ENCODE results near the gene RIOK2.
"Not testable (repeated sequence)": the region's sequence is repeated elsewhere in the genome, so short reads cannot be mapped to it uniquely, and the experiment has no call there.

RIOK2 gene

GRCh38 chr5:97183100-97183929 is at the start of gene RIOK2:
TSS of gene RIOK2 (minus strand) at chr5:97183247. CDS start at chr5:97183191, 56 bp downstream.
- DNase-seq (ENCODE audit: low spot score), result peak; percentile 91

DNA sequence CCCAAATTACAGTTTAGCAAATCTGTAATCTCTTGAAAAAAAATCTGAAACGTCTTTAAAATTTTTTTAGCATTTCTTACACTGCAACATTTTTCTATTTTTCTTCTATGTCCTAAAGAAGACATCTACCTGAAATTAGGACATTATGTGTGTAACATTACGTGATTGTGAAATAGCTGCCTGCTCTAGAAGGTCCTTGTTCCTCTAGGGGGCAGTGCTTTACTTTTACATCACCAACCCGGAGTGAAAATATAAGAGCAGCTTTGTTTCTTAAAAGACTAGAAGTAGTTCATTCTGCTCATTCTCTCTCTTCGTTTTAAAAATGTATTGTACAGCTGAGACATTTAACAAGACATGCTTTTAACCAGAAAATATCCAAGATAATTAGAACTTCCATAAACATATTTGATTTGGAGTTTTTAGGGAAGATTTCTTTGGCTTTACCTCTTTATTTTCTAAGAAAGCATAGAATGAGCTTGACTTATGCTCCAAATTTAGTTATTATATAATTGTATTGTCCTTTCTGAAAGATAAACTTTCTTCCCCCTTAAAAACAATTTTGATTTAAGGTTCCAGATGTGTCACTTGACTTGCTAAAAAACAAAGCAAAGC is 48.1 kb upstream of the RIOK2 start:
- peak; percentile 76 for DNase-seq (ENCODE audit: low spot score)

DNA sequence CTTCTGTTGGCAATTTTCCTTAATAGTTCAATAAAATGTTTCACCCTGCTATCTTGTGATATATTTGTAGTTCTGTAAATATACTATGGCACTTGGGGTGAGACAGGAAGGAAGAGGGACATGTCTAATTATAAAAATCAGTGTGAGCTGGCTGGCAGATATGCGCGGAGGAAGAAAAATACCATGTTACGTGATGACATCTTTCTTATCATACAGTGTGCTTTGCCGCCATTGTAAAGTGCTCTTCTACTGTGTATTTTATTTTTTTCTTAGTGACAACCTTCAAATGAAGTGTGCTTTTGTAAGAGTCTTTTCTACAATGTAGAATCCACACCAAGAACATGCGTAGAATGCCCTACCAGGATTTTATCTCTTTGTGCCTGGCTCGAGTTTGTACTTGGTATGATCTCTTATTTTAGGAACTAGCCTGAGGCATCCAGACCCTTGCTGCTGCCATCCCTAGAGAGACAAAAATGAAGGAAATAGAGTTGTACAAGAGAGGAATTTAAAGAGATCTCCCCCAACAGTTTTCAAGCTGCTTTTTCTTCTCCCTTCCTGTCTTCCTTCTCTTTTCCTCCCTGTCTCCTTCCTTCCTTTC is 46.7 kb upstream of the RIOK2 start:
- DNase-seq (ENCODE audit: low spot score), result no peak

DNA sequence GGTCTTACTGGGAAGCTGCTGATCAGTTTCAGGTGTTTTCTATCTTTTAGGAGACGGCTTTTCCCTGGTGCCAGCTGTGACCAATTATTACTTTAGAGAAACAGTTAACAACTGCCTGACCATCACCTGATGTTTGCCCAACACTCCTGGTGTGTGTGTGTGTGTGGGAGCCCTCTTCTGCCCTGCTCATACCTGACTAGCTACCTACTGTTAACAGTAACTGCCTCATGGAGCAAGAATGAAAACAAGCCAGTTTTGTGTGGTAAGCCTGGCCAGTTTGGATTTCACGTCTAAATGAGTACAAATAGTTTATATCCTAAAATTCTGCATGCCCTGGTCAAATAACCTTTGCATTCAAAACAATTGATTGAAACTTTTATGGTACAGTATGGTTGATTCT is 46.1 kb upstream of the RIOK2 start:
- no peak for DNase-seq (ENCODE audit: low spot score)

DNA sequence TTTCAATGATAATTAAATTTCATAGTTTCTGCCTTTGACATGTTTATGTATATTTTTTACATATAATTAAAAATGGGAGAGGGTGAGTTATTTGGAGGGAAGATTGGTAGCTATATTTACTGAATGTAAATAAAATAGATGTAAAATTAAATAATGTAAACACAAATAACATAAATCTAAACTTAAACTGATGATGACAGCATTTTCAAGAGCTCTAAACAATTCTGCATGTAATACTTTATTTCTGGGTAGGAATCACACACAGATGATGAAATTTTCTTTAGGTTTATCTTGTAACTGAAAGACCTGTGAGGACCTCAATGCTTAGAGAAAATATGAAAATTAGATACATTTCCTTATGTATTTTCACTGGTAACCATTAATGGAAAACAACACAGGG is 42.2 kb upstream of the RIOK2 start:
- no peak for DNase-seq (ENCODE audit: low spot score)

DNA sequence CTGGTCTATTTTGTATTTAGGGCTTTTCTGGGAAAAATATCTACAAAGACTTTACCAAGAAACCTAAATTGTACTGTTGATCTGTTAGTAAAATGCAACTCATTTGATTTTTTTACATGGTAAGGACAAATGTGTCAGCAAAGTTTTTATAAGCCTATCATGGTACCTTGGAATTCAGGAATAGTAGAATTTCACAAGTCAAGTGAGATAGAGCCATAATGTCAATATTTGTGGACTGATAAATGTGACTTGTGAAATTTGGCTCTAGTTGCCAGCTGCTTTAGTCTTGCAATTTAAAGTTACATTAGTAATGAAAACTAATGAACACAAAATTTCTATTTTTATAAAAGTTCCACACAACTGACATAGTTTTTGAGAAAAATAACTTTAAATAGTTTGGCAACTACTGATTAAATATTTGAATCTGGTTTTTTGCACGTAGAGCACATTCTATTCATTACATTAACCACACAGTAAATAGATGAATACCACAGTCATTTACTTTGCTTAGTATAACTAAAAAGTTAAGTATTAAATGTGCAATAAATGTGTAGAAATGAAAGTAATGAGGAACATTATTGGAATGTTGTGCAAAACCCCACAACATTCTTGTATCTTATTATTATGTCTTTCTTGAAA is 41.2 kb upstream of the RIOK2 start:
- peak; percentile 34 for DNase-seq (ENCODE audit: low spot score)

- DNase-seq (ENCODE audit: low spot score), result no peak
Measured at GRCh38 chr5:97223596-97223995, 40.5 kb upstream of the RIOK2 start.

DNA sequence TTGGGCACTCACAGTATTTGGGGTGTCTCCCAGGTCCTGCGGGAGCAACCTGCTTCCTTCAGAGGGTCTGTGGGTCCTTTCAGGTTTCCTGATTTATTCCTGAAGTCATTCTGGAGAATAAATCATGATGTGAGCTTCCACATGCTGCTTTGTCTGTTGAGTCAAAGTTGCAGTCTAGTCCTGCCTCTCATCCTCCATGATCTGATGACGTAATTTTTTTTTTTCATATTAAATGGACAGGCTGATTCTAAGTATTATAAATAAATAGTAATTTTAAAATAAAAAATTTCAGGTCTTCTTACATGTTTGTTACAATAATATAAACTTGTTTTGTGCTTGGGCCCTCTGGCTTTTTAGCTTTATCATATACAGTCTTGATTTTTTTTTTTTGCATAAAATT is 26.3 kb upstream of the RIOK2 start:
- no peak for DNase-seq (ENCODE audit: low spot score)

- DNase-seq (ENCODE audit: low spot score), result no peak
Measured at GRCh38 chr5:97208714-97209113, 25.7 kb upstream of the RIOK2 start.

- DNase-seq (ENCODE audit: low spot score), result no peak
Measured at GRCh38 chr5:97208184-97208713, 25.2 kb upstream of the RIOK2 start.

DNA sequence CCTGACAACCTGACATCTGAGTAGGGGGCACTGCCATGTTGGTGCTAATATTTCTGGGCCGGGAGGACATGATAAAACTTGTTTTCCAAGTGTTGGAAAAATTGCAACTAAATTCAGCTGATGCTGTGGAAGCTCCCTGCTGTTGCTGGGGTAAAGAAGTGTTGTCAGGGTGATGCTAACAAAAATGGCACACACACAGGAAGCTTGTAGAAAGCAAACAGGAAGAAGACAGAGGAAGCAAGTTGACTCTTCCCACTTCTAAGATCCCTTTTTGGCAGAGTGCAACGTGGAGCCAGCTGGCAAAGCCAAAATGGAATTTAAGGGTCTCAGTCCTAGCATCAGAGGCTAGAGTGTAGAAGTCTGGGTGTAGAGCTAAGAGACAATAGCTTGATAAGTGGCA is 11.3 kb upstream of the RIOK2 start:
- DNase-seq (ENCODE audit: low spot score), result no peak

DNA sequence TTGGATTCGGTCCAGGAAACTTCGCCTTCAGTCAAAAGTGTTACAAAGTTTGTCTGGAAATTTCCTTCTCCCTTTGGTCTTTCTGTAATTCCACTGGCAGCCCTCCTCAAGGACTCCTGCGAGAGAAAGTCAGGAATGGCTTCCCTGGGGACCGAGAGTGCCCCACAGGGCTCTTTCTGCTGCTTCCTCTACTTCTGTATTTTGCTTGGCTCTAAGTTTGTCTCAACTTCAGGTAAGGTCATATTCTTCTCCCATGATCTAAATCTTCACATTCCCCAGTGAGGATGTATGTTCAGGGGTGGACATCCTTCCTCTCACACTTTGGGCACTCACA is 10.3 kb upstream of the RIOK2 start:
- no peak for DNase-seq (ENCODE audit: low spot score)

- DNase-seq (ENCODE audit: low spot score), result no peak
Measured at GRCh38 chr5:97192580-97193354, 9.7 kb upstream of the RIOK2 start.

GRCh38 chr5:97191893-97192292 is 8.8 kb upstream of the RIOK2 start:
- no peak for DNase-seq (ENCODE audit: low spot score)

- DNase-seq (ENCODE audit: low spot score), result not testable (repeated sequence)
Measured at GRCh38 chr5:97189523-97189922, 6.5 kb upstream of the RIOK2 start.

- no peak for DNase-seq (ENCODE audit: low spot score)
Measured at GRCh38 chr5:97183930-97184213, 825 bp upstream of the RIOK2 start.

- DNase-seq (ENCODE audit: low spot score), result peak; percentile 8
Measured at GRCh38 chr5:97182571-97183099, 412 bp downstream of the RIOK2 start.

DNA sequence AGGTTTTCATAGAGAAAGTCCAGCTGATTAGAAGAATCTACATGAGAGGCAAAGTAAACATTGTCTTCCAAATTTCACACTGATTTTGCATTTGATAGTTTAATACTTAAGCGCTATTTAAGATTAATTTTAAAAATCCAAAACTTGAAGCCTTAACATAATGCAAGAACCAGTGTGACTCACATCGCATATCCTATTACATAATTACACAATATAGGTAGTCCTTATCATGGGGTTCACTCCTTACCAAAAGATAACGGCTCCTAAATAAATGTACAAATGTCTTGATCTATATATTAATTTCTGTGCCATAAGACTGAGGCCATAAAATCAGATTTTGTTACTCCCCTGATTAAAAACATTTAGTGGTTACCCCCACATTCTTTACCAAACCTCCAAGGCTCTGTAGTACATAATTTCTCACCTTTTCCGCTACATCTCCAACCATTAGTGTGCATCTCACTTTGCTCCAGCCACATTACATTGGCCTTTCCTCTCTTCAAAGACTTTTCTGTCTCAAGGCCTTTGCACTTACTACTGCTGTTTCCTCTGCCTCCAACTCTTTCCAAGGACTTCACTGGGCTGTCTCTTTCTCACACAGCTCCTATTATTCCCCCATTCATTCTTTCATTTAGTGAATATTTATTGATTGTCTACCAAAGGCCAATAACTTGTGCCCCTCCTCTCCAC is 1.0 kb downstream of the RIOK2 start:
- no peak for DNase-seq (ENCODE audit: low spot score)

- DNase-seq (ENCODE audit: low spot score), result not testable (repeated sequence)
Measured at GRCh38 chr5:97179457-97179856, 3.6 kb downstream of the RIOK2 start.

- no peak for DNase-seq (ENCODE audit: low spot score)
Measured at GRCh38 chr5:97172227-97172626, 10.8 kb downstream of the RIOK2 start.

DNA sequence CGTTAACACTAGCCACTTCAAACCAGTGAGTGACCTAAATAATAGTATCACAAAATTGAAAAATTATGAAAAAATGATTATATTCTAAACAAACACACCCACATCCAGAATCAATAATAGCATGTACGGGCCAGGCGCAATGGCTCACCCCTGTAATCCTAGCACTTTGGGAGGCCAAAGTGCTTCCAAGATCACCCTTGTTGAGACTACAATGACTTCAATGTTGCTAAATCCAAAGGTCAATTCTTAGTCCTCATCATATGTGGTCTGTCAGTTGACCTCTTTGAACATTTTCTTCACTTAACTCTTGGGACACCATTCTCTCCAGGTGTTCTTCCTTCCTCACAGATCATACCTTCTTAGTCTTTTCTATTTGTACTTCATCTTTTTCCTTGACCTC is 11.3 kb downstream of the RIOK2 start:
- DNase-seq (ENCODE audit: low spot score), result no peak

Measured in GM03348 (cell line).